ENCODE measurements around the gene UGCG.
"Not testable (repeated sequence)": the region's sequence is repeated elsewhere in the genome, so short reads cannot be mapped to it uniquely, and the experiment has no call there.

Gene UGCG

GRCh38 chr9:111949919-111950318 lies 53.3 kb downstream of the UGCG start:
- no peak for DNase-seq (ENCODE audit: low read depth in 2 of 3, low spot score in 2 of 3)

DNA sequence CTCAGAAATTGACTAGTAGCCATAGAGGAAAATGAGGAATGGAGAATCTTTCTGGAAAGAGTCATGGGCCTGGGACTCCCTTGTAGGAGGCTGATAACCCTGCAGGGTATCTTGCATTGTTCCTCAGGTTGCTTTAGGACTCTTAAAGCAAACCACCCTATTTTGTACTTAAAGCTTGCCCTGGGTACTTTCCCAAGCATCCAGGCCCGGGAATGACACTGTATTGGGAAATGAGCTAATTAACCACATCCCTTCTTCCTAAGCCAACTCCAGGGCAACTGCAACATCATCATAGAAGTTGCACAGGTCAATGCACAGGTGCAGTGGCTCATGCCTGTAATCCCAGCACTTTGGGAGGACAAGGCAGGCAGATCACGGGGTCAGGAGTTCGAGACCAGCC lies 55.9 kb downstream of the UGCG start:
- no peak for DNase-seq (ENCODE audit: low read depth in 2 of 3, low spot score in 2 of 3)

DNA sequence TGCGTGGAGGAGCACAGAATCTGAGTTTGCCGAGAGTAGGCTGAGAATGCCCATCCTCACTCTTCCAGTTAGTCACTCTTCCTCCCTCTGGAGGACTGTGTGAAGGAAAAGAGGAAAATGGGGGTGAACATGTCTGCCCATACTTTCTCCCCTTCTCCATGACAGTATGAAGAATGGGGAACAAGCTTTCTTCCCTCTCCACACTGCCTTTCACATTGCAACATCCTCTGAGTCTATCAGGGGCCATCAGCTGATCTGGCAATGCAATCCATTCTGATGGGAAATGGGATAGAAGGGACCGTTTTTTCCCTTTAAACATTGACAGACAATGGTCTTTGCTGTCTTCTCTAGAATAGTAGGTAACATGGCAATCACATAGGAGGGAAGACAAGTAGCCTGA lies 56.8 kb downstream of the UGCG start:
- DNase-seq (ENCODE audit: low read depth in 2 of 3, low spot score in 2 of 3): no peak

- DNase-seq (ENCODE audit: low read depth in 2 of 3, low spot score in 2 of 3): no peak
These were observed 58.4 kb downstream of the UGCG start for GRCh38 chr9:111955048-111955447.

DNA sequence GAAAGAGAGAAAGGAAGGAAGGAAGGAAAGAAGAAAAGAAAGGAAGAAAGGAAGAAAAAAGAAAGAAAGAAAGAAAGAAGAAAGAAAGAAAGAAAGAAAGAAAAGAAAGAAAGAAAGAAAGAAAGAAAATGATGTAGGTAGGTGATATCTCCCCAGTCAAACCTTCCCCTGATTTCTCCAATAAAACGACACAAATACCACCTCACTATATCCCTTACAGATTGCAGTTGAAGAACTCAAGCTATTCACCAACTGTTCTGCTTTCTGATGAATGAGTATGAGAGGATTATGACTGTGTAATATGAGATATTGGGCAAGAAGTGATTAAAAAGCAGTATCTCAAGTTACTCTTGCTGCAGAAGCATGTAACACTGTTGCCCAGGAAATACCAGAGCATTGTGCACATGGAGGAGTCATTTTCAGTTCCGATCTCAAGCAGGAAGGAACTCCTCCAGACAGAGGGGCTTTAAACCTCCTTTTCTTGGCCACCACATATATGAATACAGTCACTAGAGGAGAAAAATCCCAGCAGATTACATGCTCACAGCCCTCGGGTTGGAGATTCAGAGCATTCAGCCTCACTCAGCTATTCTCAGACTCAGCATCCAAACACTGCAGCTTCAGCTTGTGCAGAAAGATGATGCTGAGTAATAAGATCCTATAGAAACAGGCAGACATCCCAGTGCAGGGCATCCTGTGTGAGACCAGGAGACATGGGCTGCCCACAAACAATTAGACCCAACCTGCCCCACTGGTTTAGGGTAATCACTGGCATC lies 61.4 kb downstream of the UGCG start:
- DNase-seq (ENCODE audit: low read depth in 2 of 3, low spot score in 2 of 3): no peak

DNA sequence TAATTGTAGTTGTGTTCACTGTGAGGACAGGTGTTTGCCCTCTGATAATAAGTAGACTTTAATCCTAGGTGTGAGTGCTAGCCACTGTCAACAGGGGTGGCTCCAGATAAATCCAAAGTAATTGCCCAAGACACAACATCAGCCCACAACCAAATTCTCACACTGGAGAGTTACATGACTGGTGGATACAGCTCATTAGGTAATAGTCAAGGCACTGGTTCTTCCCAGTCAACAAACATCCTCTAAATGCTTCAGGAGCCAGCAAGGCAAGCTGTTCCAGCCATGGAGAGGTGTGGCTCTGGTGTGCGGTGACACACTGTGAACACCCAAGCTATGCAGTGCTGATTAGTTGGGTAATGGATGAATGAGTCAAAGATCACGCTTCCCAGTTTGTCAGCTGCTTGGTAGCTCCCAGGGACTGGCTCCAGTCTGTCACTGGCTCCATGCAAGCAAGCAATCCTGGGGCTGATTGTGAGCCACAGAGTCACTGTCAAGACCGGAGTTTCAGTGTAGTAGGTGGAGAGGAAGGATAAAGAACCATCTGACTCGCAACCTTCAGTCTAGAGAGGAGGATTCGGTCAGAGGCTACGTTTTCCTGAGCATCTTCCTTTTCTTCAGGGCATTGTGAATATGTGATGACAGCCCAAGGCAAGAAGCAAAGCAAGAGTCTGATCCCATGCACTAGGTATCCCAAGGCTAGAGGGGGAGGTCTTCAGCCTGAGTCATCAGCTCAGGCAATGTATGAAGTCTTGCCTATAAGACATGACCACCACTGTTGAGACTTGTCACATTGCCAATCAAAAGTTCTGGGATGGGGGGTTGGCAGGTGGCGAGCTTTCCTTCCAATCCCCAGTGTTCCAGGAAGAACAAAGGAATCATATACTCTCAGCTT lies 63.1 kb downstream of the UGCG start:
- DNase-seq (ENCODE audit: low read depth in 2 of 3, low spot score in 2 of 3): no peak

DNA sequence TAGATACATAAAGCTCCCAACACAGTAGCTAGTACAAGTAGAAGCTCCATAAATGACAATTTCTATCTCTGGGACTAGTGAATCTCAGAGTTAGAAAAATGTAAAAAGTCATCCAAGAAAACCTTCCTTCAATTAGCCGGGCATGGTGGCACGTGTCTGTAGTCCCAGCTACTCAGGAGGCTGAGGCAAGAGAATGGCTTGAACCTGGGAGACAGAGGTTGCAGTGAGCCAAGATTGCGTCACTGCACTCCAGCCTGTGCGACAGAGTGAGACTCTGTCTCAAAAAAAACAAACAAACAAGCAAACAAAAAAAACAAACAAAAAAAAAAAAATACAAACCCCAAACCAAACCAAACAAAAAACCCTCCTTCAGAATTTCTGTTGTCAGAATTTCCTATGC lies 63.9 kb downstream of the UGCG start:
- DNase-seq (ENCODE audit: low read depth in 2 of 3, low spot score in 2 of 3): not testable (repeated sequence)

DNA sequence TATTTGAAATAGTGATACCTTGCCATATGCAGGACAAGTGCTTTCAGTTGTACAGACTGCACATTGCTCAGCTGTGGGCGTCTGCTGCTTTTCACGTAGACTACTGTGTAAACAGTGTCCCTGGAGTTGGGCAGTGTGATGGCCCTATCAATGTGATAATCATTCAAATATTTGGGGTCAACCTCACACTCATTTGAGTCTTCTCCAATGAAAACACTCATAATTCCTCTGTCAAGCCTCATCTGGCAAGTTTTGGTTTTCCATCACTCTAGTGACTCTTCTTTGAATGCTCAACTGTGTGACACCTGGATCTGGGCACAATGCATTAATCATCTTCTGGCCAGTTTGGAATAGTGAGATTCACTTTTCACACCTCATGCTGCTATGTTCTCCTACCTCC lies 64.4 kb downstream of the UGCG start:
- no peak for DNase-seq (ENCODE audit: low read depth in 2 of 3, low spot score in 2 of 3)

DNA sequence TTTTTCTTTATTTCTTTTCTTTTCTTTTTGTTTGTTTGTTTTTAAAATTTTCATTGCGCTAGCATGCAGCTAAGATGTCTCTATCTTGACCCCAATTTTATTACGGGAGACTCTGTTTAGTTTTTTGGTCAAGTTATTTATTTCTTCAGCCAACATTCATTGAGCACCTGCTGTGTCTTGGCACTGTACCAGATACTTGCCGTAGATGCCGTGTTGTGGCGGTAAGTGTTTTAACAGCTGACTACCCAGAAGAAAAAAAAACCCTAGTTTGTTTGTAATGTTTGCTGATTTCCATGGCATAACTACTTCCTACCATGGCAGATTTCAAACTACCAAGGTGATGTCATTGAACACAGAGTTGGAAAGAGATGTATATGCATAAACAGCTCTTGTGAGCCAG lies 65.0 kb downstream of the UGCG start:
- DNase-seq (ENCODE audit: low read depth in 2 of 3, low spot score in 2 of 3): no peak

DNA sequence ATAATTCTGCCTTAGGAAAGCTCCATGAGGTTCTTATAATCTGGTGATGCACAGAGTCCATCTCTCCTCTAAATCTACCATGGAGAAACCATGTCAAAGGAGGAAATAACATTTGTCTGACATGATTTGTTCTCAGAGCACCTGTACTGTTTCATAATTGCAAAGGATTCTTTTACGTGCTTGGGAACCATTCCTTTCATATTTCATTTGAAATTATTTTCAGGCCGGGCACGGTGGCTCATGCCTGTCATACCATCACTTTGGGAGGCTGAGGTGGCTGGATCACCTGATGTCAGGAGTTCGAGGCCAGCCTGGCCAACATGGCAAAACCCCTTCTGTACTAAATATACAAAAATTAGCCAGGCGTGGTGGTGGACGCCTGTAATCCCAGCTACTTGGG lies 65.4 kb downstream of the UGCG start:
- no peak for DNase-seq (ENCODE audit: low read depth in 2 of 3, low spot score in 2 of 3)

DNA sequence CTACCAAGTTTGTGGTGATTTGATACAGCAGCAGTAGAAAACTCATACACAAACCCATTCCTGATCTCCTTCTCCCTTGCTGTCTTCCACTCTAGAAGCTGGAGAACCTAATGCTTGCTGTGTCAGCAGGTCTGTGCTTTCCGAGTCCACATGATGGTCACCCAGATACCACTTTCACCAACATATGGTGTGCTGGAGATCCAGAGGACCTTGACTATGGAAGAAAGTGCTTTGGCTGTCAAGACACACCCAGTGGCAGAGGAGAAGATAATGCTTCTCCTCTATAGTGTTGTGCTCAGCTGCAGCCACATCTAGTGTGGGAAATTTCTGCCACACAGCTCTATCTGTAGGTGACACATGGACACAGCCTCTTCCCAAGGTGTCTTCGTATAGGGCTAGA lies 67.4 kb downstream of the UGCG start:
- DNase-seq (ENCODE audit: low read depth in 2 of 3, low spot score in 2 of 3): no peak

GRCh38 chr9:111965566-111966019 lies 69.0 kb downstream of the UGCG start:
- DNase-seq (ENCODE audit: low read depth in 2 of 3, low spot score in 2 of 3): no peak

- DNase-seq (ENCODE audit: low read depth in 2 of 3, low spot score in 2 of 3): no peak
These were observed 69.6 kb downstream of the UGCG start for GRCh38 chr9:111966124-111966723.

GRCh38 chr9:111966861-111967291 lies 70.3 kb downstream of the UGCG start:
- DNase-seq (ENCODE audit: low read depth in 2 of 3, low spot score in 2 of 3): no peak

- no peak for DNase-seq (ENCODE audit: low read depth in 2 of 3, low spot score in 2 of 3)
These were observed 71.0 kb downstream of the UGCG start for GRCh38 chr9:111967621-111968020.

DNA sequence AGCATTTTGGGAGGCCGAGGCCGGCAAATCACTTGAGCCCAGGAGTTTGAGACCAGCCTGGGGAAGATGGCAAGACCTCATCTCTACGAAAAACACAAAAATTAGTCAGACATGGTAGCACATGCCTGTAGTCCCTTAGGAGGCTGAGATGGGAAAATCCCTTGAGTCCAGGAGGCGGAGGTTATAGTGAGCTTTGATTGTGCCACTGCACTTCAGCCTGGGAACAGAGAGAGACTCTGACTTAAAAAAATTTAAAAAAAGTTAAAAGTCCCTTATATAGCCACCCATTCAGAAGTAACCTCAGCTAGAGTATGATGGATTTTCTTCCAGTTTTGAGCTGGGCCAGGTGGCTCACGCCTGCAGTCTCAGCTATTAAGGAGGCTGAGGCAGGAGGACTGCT lies 72.4 kb downstream of the UGCG start:
- DNase-seq (ENCODE audit: low read depth in 2 of 3, low spot score in 2 of 3): no peak

DNA sequence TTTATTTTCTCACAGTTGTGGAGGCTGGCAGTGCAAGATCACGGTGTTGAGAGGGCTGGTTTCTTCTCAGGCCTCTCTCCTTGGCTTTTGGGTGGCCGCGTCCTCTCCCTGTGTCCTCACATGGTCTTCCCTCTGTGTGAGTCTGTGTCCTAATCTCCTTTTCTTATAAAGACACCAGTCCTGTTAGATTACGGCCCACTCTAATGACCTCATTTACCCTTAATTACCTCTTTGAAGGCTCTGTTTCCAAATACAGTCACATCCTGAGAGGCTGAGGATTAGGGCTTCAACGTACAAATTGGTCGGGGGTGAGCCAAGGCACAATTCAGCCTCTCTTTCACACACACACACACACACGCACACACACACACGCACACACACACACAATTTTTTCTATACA lies 73.0 kb downstream of the UGCG start:
- no peak for DNase-seq (ENCODE audit: low read depth in 2 of 3, low spot score in 2 of 3)

GRCh38 chr9:111970827-111971226 lies 74.2 kb downstream of the UGCG start:
- DNase-seq (ENCODE audit: low read depth in 2 of 3, low spot score in 2 of 3): no peak

GRCh38 chr9:111974092-111974681 lies 77.6 kb downstream of the UGCG start:
- DNase-seq (ENCODE audit: low read depth in 2 of 3, low spot score in 2 of 3): no peak

DNA sequence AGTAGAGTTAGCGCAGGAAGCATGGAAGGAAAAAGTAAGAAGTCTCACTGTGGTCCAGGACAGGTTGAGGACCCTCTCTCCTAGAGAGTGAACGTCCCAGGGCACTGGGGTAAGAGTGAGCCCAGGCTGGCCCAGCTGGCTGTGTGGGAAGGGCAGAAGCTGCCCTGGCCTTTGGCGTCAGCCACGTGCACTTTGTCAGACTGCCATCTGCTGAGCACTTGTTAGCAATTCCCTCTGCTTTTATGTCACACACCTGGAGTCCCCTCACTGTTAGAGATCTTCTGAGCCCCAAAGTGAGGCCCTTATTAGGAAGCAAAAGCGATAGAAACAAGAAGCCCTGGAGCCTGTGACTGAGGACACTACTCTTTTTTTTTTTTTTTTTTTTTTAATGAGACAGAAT lies 79.1 kb downstream of the UGCG start:
- DNase-seq (ENCODE audit: low read depth in 2 of 3, low spot score in 2 of 3): no peak

DNA sequence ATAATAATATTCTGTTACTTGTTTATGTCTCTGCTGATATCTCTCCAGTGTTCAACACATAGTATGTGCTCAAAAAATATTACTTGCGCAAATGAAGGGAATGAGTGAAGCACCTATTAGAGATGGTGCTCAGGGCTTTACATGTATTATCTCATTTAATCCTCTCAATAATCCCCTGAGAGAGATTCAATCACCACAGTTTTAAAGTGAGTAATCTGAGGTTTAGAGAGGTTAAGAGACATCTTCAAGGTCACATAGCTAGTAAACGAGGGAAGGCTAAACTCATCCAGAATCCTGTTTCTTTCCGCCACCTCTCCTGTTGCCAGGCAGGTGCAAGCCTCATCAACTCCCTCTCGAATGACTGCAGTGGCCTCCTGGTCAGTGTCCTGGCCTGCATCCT lies 82.0 kb downstream of the UGCG start:
- DNase-seq (ENCODE audit: low read depth in 2 of 3, low spot score in 2 of 3): no peak

GRCh38 chr9:111979561-111979960 lies 82.9 kb downstream of the UGCG start:
- no peak for DNase-seq (ENCODE audit: low read depth in 2 of 3, low spot score in 2 of 3)

Data from activated CD8-positive, alpha-beta memory T cell treated with anti-CD3 and anti-CD28 coated beads for 48 hours (primary cell).